ENCODE results near the gene RAD51AP2. TPM values are rescaled to one million over a fixed set of nuclear protein-coding genes. Genes with fewer than 3 reads are reported as not detected.
A peak's percentile ranks its signal among the peaks of the same experiment; 100 is the strongest.

RAD51AP2 gene
- total and polyA plus RNA-seq, 5 experiments from 2014 or later = not detected

DNA sequence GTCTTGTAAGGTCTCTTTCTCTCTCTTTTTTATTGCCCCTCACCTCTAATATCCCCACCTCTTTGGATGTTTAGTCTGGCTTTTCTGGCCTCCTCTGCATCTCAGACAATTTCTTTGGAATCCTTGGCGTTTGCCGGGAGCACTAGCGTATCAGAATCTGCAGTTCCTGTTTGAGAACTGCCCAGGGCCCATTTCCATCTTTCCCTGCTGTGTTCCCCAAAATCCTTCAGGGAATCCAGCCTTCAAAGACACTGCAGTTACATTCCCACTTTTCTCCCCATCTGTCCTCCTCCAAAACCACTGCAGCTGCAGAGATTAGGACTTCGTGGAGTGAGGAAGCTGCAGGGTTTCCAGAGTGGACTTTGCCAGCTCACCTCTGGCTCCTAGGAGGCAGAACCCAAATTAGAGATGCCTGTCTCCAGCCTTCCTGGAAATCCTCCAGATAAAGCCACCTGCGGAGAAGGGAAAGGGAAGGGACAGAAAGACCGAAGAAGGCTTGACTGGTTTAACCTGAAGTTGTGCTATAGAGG, 25.0 kb upstream of the RAD51AP2 start:
- H3K4me3 Mint-ChIP-seq = no peak overlapping the region
- H3K27me3 Mint-ChIP-seq = peaks cover 35 to 67% (median 46%) of the 10 kb centered on the region in 5 donors
- POLR2A ChIA-PET = no interaction called here
- H3K4me1 Mint-ChIP-seq = peaks cover 2 to 11% (median 6%) of the 10 kb centered on the region in 4 donors
- peaks cover 0 to 4% (median 0%) of the 10 kb centered on the region in 9 donors for H3K9me3 Mint-ChIP-seq
- ATAC-seq (no peak), DNase-seq (no peak)
- H3K36me3 Mint-ChIP-seq = peaks cover 0 to 7% (median 0%) of the 10 kb centered on the region in 3 donors
- no peak overlapping the region for H3K27ac Mint-ChIP-seq

GRCh38 chr2:17542471-17542870, 24.2 kb upstream of the RAD51AP2 start:
- Mint-ChIP-seq H3K27me3 (peaks cover 33 to 67% (median 49%) of the 10 kb centered on the region in 5 donors), H3K9me3 (peaks cover 0 to 4% (median 0%) of the 10 kb centered on the region in 9 donors), H3K27ac (no peak overlapping the region), H3K4me1 (peaks cover 2 to 11% (median 6%) of the 10 kb centered on the region in 4 donors), H3K36me3 (peaks cover 0 to 7% (median 0%) of the 10 kb centered on the region in 3 donors), H3K4me3 (no peak overlapping the region)
- DNase-seq (no peak), ATAC-seq (no peak)
- POLR2A ChIA-PET = no interaction called here

DNA sequence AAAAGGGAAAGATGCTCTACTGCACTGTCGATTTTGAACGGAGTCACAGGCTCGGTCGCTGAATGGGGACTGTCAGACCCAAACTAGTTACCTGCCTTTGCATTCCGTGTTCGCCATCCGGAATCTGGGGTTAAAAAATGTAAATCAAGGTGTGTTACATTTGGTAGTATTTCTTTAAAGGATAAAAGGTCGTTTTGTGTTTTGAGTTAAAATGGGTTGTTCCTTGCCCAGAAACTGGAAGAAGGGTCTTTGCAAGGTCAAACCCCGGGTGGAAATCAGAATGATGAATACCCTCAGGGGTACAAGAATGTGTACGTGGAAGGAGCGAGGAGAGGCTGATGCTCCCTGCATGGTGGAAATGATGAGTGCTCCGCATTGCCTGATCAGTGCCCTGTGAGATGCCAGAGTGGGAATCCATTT, 23.3 kb upstream of the RAD51AP2 start:
- Mint-ChIP-seq H3K4me1 (peaks cover 2 to 11% (median 6%) of the 10 kb centered on the region in 4 donors), H3K27me3 (peaks cover 33 to 72% (median 54%) of the 10 kb centered on the region in 5 donors), H3K4me3 (no peak overlapping the region), H3K27ac (no peak overlapping the region), H3K9me3 (peaks cover 0 to 5% (median 0%) of the 10 kb centered on the region in 9 donors), H3K36me3 (peaks cover 0 to 9% (median 0%) of the 10 kb centered on the region in 3 donors)
- DNase-seq (no peak), ATAC-seq (no peak)
- POLR2A ChIA-PET = no interaction called here

DNA sequence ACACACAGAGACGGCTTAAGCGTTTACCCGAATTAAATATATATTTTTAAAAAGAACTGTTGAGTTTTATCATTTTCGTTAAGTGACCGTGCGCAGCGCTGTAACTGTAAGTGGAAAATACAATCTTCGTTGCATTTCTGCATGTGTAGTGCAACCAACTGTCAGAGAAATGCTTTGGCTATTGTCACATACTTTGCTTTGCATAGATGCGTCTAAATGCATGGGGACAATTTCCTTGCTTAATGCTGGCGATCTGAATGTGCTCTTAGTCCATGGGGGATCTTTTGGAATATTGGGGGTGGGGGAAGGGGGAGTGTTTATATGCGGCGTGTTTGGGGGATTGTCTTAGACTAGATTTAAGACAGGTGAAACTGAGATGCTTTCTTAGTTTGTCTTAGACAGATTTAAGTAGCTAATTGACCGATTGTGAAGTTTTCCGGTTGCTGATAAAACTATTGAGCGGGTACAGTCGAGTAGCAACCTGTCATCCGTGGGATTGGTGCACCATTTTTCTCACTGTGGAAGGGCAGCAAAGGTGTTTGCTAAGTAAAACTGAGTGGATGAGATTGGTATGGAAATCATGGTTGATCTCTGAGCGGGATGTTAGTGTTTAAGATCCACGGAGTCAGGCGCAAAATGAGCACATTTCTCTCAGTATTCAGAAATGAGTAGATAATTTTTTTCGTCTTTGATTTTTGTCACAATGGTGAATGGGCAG, 22.7 kb upstream of the RAD51AP2 start:
- H3K4me1 Mint-ChIP-seq = peaks cover 2 to 11% (median 6%) of the 10 kb centered on the region in 4 donors
- H3K9me3 Mint-ChIP-seq = peaks cover 0 to 6% (median 0%) of the 10 kb centered on the region in 9 donors
- peaks cover 35 to 77% (median 54%) of the 10 kb centered on the region in 5 donors for H3K27me3 Mint-ChIP-seq
- H3K27ac Mint-ChIP-seq = peak overlapping the region in 1 of 10 donors; percentile 21
- peaks cover 0 to 11% (median 0%) of the 10 kb centered on the region in 3 donors for H3K36me3 Mint-ChIP-seq
- DNase-seq = no peak
- POLR2A ChIA-PET = no interaction called here
- no peak for ATAC-seq
- no peak overlapping the region for H3K4me3 Mint-ChIP-seq

DNA sequence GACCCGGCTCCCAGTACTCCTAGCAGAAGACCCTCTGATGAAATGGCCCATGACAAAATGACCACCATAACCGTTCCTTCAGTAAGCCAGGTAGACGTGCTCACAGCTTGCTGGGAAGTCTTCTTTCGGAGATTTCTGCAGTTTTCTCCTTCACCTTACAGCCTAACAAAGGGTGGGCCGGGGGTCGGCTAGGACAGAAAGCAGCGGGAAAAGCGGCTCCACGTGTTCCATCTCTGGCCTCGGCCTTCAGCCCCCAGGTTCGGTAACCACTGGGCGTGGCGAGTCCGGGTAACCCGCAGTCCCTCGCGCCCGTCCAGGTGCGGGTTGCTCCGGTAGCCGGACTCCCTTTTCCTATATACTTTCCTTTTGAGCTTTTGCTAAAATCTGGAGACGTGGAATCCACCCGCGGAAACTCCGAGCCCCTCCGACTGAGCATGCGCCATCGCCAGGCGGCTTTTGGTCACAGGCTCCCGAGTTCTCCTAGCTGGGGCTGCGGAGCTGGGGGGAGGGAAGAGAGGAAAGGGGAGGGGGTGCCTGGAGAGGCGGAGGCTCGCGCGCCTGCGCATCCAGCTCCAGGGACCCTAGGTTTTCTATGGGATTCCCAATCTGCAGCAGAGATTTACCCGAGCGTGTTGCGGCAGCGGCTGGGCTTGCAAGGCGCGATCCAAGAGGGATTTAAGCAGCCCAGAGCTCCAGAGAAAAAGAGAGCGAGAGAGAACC, 22.0 kb upstream of the RAD51AP2 start, which contains the start of gene VSNL1:
TSS of gene VSNL1 (plus strand) at position 604 of the 720 bp plus-strand sequence. CDS start 51,379 bp downstream, outside the sequence.
- Mint-ChIP-seq H3K27me3 (peaks cover 38 to 85% (median 59%) of the 10 kb centered on the region in 5 donors), H3K36me3 (peaks cover 0 to 11% (median 0%) of the 10 kb centered on the region in 3 donors), H3K27ac (peak within 1 kb of the TSS in 1 of 10 donors; percentile 21), H3K4me3 (no peak within 1 kb of the TSS), H3K4me1 (peaks cover 2 to 11% (median 6%) of the 10 kb centered on the region in 4 donors), H3K9me3 (peaks cover 0 to 6% (median 0%) of the 10 kb centered on the region in 9 donors)
- POLR2A ChIA-PET = no interaction called here
- DNase-seq (no peak), ATAC-seq (no peak)

DNA sequence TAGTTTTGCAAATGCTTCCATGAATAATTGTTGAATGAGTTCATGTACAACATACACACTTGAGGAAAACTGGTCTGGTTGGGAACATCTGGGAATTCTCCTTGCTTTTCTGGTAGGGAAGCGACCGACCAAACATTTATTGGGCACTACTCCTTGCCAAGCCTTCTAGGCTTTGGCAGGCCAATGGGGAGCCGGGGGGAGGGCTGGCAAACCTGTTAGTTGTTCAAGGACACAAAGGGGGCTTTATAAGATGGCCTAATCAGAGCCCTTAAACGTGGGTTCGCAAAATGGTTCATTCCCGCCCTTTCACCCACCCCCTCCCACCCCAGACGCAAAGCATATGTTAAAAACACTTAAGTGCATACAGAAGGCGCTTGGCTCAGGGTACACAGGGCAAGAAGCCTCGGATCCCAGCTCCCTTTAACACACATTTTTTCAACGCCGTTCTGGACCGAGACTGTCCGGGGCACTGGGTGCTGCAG, 21.4 kb upstream of the RAD51AP2 start:
- no peak for ATAC-seq
- Mint-ChIP-seq H3K27ac (no peak overlapping the region), H3K4me3 (no peak overlapping the region), H3K36me3 (peaks cover 0 to 11% (median 0%) of the 10 kb centered on the region in 3 donors), H3K9me3 (peaks cover 0 to 10% (median 0%) of the 10 kb centered on the region in 9 donors), H3K27me3 (peaks cover 41 to 91% (median 61%) of the 10 kb centered on the region in 5 donors), H3K4me1 (peaks cover 2 to 11% (median 6%) of the 10 kb centered on the region in 4 donors)
- POLR2A ChIA-PET = no interaction called here
- no peak for DNase-seq

DNA sequence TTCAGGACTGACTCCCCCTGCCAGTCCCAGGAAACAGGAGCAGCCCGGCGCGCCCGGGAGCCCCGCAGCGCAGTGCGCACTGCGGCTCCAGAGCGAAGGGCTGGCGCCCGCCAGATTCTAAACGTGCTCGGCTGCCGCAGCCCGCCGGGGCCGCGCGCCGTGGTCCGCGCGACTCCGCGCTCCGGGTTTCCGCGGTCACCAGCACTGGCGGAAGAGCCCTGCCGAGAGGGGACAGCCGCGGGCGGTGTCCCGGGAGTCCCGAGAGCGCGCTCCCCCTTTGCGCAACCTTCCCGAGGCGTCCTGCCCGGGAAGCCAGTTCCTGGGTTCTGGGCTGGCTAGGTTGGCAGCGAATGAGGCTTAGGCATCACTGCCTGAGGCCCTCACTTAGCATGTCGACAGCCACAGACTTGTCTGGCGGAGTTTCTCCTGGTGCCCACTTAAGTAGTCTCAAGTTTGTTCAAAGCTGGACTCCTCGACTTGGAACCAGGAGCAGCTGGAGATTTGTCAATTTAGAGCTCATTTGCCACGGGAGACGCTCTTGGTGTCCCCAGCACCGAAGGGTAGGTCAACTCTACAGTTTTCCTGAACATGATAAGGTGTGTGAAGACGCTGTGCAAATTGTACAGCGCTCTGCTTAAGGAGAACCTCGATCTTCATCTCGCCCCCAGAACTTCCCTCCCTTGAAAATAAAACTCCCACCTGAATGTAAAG, 20.8 kb upstream of the RAD51AP2 start:
- POLR2A ChIA-PET = no interaction called here
- H3K9me3 Mint-ChIP-seq = peaks cover 0 to 10% (median 0%) of the 10 kb centered on the region in 9 donors
- H3K27me3 Mint-ChIP-seq = peaks cover 37 to 90% (median 56%) of the 10 kb centered on the region in 5 donors
- DNase-seq (no peak), ATAC-seq (no peak)
- peaks cover 0 to 11% (median 0%) of the 10 kb centered on the region in 3 donors for H3K36me3 Mint-ChIP-seq
- peaks cover 2 to 11% (median 6%) of the 10 kb centered on the region in 4 donors for H3K4me1 Mint-ChIP-seq
- no peak overlapping the region for H3K4me3 Mint-ChIP-seq
- H3K27ac Mint-ChIP-seq = no peak overlapping the region

DNA sequence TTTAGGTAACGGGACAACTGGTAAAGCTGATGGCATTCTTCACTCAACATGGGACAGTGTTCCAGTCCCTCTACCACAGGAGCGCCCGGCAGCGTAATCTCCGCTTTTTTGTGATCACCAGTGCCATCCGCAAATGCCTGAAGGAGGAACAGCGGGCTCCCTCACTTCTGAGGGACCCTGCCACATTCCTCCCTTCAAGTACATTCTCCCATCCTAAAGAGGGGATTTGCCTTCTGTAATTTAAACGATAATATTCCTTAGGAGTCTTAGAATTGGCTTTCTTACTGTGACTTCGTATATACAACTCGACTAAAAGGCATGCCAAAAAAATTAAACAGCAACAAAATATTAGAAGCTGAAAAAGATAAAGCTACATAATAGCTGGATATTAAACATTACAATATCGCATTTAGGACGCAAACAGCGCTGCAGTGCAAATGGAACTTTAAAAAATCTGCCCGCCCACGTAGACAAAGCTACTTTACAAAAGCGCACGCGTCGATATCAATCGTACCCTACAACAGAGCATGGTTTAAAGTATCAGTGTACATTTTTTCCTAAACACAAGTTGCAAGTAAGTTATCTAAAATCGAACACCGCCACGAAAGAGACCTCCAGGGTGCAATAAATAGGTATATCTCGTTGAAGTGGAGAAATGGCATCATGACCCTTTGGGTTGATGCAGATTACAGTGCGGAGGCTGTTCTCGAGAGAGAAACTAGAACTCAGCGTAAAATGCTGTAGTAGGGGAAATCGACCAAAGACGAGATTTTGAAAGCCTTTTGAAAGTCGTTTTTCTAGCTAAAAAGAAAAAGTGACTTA, 20.0 kb upstream of the RAD51AP2 start:
- no peak for ATAC-seq
- peaks cover 0 to 11% (median 0%) of the 10 kb centered on the region in 3 donors for H3K36me3 Mint-ChIP-seq
- peaks cover 0 to 10% (median 0%) of the 10 kb centered on the region in 9 donors for H3K9me3 Mint-ChIP-seq
- peaks cover 2 to 11% (median 6%) of the 10 kb centered on the region in 4 donors for H3K4me1 Mint-ChIP-seq
- peaks cover 35 to 82% (median 54%) of the 10 kb centered on the region in 5 donors for H3K27me3 Mint-ChIP-seq
- H3K4me3 Mint-ChIP-seq = no peak overlapping the region
- DNase-seq = no peak
- no peak overlapping the region for H3K27ac Mint-ChIP-seq
- POLR2A ChIA-PET = no interaction called here

DNA sequence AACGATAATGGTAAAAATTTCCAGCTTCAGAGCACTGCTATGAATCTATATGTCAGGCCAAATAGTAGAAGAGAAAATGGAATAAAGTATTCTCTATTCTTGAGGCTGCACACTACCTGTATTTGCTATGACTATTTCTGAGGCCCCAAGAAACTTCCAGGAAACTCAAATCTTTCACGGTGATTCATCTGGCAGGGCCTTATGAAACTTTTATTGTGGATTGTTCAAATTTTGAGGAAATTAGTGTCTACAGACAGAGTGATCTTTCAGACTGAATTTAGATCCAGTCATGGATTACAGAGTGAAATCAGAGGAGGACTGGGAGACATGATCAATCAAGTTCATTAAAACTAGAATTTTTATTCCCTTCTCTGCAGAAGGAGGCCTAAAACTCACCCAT, 18.2 kb upstream of the RAD51AP2 start:
- H3K27me3 Mint-ChIP-seq = peaks cover 29 to 64% (median 43%) of the 10 kb centered on the region in 5 donors
- peaks cover 0 to 8% (median 0%) of the 10 kb centered on the region in 3 donors for H3K36me3 Mint-ChIP-seq
- peaks cover 2 to 11% (median 6%) of the 10 kb centered on the region in 4 donors for H3K4me1 Mint-ChIP-seq
- no peak overlapping the region for H3K27ac Mint-ChIP-seq
- ATAC-seq (no peak), DNase-seq (no peak)
- no peak overlapping the region for H3K4me3 Mint-ChIP-seq
- peaks cover 0 to 10% (median 0%) of the 10 kb centered on the region in 9 donors for H3K9me3 Mint-ChIP-seq
- POLR2A ChIA-PET = no interaction called here

DNA sequence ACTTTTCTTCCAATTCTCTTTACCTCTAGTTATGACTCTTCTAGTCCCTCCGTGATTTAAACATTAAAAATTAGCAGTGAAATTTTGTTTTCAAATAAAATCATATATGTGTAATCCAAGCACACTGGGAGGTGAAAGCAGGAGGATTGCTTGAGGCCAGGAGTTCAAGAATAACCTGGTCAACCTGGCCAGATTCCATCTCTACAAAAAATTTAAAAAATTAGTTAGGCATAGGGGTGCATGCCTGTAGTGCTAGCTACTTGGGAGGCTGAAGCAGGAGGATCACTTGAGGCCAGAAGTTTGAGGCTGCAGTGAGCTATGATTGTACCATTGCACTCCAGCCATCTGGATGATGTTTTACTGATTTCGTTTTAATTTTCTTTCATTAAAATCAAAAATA, 15.3 kb upstream of the RAD51AP2 start:
- peaks cover 0 to 10% (median 0%) of the 10 kb centered on the region in 9 donors for H3K9me3 Mint-ChIP-seq
- DNase-seq = no peak
- H3K4me1 Mint-ChIP-seq = peaks cover 0 to 4% (median 1%) of the 10 kb centered on the region in 4 donors
- H3K4me3 Mint-ChIP-seq = no peak overlapping the region
- peaks cover 17 to 39% (median 22%) of the 10 kb centered on the region in 5 donors for H3K27me3 Mint-ChIP-seq
- POLR2A ChIA-PET = no interaction called here
- peaks cover 0 to 4% (median 0%) of the 10 kb centered on the region in 3 donors for H3K36me3 Mint-ChIP-seq
- no peak for ATAC-seq
- peak overlapping the region in 1 of 10 donors; percentile 57 for H3K27ac Mint-ChIP-seq

GRCh38 chr2:17529771-17530170, 11.5 kb upstream of the RAD51AP2 start:
- H3K9me3 Mint-ChIP-seq = no peaks in the 10 kb centered on the region
- no peak overlapping the region for H3K4me3 Mint-ChIP-seq
- no peaks in the 10 kb centered on the region for H3K36me3 Mint-ChIP-seq
- DNase-seq (no peak), ATAC-seq (no peak)
- H3K4me1 Mint-ChIP-seq = no peaks in the 10 kb centered on the region
- no peak overlapping the region for H3K27ac Mint-ChIP-seq
- H3K27me3 Mint-ChIP-seq = peaks cover 0 to 5% (median 4%) of the 10 kb centered on the region in 5 donors
- POLR2A ChIA-PET = no interaction called here

Data from naive thymus-derived CD8-positive, alpha-beta T cell (primary cell).